ENCODE results near the gene CTNNBIP1.

The CTNNBIP1 gene

DNA sequence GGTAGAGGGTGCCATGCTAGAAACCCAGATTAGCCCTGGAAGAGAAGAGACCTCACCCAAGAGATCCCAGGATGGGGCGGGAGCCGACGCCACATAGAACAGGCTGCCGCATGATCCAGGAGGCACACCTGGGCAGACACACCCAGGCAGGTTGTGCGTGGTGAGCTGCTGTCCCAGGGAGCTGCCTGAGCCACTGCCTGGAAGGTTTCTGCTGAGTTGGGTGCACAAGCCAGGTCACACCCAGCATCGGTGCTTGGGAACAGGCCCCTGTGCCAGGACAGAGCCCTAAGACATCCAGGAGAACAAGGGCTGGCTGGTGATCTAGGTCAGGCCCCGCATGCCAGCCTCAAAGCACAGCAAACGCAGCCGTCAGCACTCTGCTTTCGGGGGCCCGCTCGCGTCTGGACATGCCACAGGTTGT is 40.2 kb downstream of the CTNNBIP1 start:
- Histone ChIP-seq H3K36me3 (ENCODE audit: control insufficient read depth in 4 of 4, insufficient read depth in 4 of 4, low read length in 3 of 4) (peaks cover 0 to 44% (median 29%) of the 10 kb centered on the region in 4 experiments), H3K4me3 (ENCODE audit: control insufficient read depth in 1 of 7, extremely low read depth in 1 of 7, insufficient read depth in 4 of 7, low read depth in 2 of 7, low read length in 6 of 7) (no peak overlapping the region), H3K27ac (ENCODE audit: insufficient read depth in 1 of 2, low read depth in 1 of 2, low read length in 2 of 2, poor library complexity in 1 of 2, severe bottlenecking in 2 of 2) (no peak overlapping the region), H3K9me3 (ENCODE audit: control extremely low read depth in 1 of 5, control insufficient read depth in 4 of 5, insufficient read depth in 2 of 5, low read depth in 1 of 5, low read length in 4 of 5) (no peaks in the 10 kb centered on the region), H3K27me3 (replicated peaks in 2 of 5; ENCODE audit: control insufficient read depth in 4 of 5, insufficient read depth in 5 of 5, low read length in 4 of 5) (no peaks in the 10 kb centered on the region), H3K4me1 (ENCODE audit: control extremely low read depth in 1 of 4, control insufficient read depth in 4 of 4, insufficient read depth in 4 of 4, low read length in 3 of 4) (peaks cover 0 to 2% (median under 1%) of the 10 kb centered on the region in 4 experiments)
- ChIA-PET CTCF (interaction anchor here (0.8 to 18.8 kb wide), 11 partner anchors 11 to 87 kb away, joined by 3 to 321 read pairs (median 13); partner anchors contain the start of genes LZIC and NMNAT1), POLR2A (no interaction called here)
- 91% methylated on average over 10 of the region's 13 CpGs for WGBS (ENCODE audit: insufficient coverage)
- no peak for DNase-seq

DNA sequence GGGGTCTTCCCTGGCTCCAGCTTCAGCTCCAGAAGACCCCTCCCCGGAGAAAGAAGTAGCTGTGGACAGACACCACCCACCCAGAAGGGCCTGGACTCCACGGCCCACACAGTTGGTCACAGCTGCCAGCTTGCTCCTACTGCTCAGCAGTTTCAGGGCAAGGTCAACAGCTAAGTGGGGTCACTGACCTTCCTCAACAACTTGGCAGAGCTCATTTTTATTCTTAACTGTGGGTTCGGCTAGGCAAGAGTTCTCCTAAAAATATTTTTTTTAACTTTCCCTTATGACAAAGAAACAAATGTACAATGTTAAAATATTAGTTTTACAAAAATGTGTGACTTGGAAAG is 41.9 kb downstream of the CTNNBIP1 start:
- H3K27me3 ChIP-seq (replicated peaks in 2 of 5; ENCODE audit: control insufficient read depth in 4 of 5, insufficient read depth in 5 of 5, low read length in 4 of 5): no peaks in the 10 kb centered on the region
- ChIA-PET POLR2A (interaction anchor here (1.2 kb wide), 1 partner anchor 42 kb away, joined by 3 read pairs; the partner anchor contains the start of gene CTNNBIP1), CTCF (interaction anchor here (0.8 to 18.8 kb wide), 27 partner anchors 9 to 242 kb away, joined by 3 to 321 read pairs (median 4); partner anchors contain the start of genes LZIC and NMNAT1)
- H3K27ac ChIP-seq (ENCODE audit: insufficient read depth in 1 of 2, low read depth in 1 of 2, low read length in 2 of 2, poor library complexity in 1 of 2, severe bottlenecking in 2 of 2): no peak overlapping the region
- H3K9me3 ChIP-seq (ENCODE audit: control extremely low read depth in 1 of 5, control insufficient read depth in 4 of 5, insufficient read depth in 2 of 5, low read depth in 1 of 5, low read length in 4 of 5): no peaks in the 10 kb centered on the region
- H3K36me3 ChIP-seq (ENCODE audit: control insufficient read depth in 4 of 4, insufficient read depth in 4 of 4, low read length in 3 of 4): peaks cover 0 to 50% (median 29%) of the 10 kb centered on the region in 4 experiments
- H3K4me3 ChIP-seq (ENCODE audit: control insufficient read depth in 1 of 7, extremely low read depth in 1 of 7, insufficient read depth in 4 of 7, low read depth in 2 of 7, low read length in 6 of 7): no peak overlapping the region
- no peaks in the 10 kb centered on the region for H3K4me1 ChIP-seq (ENCODE audit: control extremely low read depth in 1 of 4, control insufficient read depth in 4 of 4, insufficient read depth in 4 of 4, low read length in 3 of 4)
- WGBS (ENCODE audit: insufficient coverage): 97% methylated on average over 2 of the region's 3 CpGs
- DNase-seq: no peak

DNA sequence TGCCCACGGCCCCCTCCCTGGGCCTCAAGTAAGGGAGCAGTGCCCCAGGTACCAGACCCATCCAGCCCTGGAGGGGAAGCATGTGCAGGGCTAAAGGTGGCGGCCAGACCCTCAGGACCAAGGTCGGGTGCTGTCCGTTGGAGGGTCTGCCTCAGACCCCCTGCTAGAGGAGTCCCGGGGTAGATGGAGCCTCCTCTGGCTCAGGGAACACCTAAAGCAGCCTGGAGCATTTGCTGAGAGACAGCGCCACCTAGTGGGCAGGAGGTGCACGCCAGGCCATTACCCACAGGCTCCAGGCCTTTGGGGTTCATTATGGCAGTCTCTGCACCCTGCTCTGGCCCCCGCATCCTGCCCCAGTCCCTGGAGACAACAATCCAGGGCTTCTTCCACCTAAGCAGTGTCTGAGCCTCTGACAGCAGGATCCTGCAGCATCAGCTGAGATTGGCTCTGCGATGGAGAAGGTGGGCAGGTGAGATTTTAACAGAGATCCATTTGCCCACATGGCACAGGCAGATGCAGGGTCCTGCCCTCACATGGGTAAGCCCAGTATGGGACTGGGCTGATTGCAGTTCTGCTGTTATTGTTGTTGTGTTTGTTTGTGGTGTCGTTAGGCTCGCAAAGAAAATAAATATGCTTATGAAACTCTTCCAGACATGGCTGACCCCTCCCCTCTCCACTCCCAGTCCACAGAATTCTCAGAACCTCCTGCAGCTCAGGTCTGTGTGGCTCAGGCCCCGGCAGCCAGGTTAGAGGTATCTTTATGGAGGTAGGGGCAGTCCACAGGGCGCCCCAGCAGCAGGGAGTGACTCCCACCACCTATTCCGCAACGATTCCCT is 42.4 kb downstream of the CTNNBIP1 start:
- 42% methylated on average over 7 of the region's 15 CpGs for WGBS (ENCODE audit: insufficient coverage)
- POLR2A ChIA-PET: interaction anchor here (1.2 kb wide), 1 partner anchor 43 kb away, joined by 3 read pairs; the partner anchor contains the start of gene CTNNBIP1
- H3K4me3 ChIP-seq (ENCODE audit: control insufficient read depth in 1 of 7, extremely low read depth in 1 of 7, insufficient read depth in 4 of 7, low read depth in 2 of 7, low read length in 6 of 7): no peak overlapping the region

DNA sequence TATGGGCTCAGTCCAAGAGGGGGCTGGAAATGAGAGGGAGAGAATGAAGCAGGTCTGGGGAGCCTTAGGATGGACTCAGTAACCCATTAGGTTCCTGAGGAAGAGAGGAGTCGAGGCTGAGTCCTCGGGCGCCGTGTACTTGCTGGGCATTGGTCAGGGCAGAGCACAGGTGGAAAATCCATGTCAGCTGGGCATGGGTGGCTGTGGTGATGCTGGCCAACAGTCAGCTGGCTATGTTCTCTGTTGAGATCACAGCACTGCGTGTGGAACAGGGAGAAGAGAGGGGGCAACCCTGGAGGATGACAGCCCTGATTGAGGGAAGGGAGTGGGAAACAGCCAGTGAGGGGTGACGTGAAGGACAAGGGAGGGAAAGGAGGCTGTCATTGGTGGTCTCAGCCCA is 43.2 kb downstream of the CTNNBIP1 start:
- Histone ChIP-seq H3K4me3 (ENCODE audit: control insufficient read depth in 1 of 7, extremely low read depth in 1 of 7, insufficient read depth in 4 of 7, low read depth in 2 of 7, low read length in 6 of 7) (no peak overlapping the region), H3K9me3 (ENCODE audit: control extremely low read depth in 1 of 5, control insufficient read depth in 4 of 5, insufficient read depth in 2 of 5, low read depth in 1 of 5, low read length in 4 of 5) (no peaks in the 10 kb centered on the region), H3K27me3 (replicated peaks in 2 of 5; ENCODE audit: control insufficient read depth in 4 of 5, insufficient read depth in 5 of 5, low read length in 4 of 5) (no peaks in the 10 kb centered on the region), H3K4me1 (ENCODE audit: control extremely low read depth in 1 of 4, control insufficient read depth in 4 of 4, insufficient read depth in 4 of 4, low read length in 3 of 4) (no peaks in the 10 kb centered on the region), H3K27ac (ENCODE audit: insufficient read depth in 1 of 2, low read depth in 1 of 2, low read length in 2 of 2, poor library complexity in 1 of 2, severe bottlenecking in 2 of 2) (no peak overlapping the region), H3K36me3 (ENCODE audit: control insufficient read depth in 4 of 4, insufficient read depth in 4 of 4, low read length in 3 of 4) (peaks cover 0 to 50% (median 28%) of the 10 kb centered on the region in 4 experiments)
- WGBS (ENCODE audit: insufficient coverage): 96% methylated on average over 6 of the region's 6 CpGs
- no peak for DNase-seq
- ChIA-PET CTCF (interaction anchor here (0.6 to 18.8 kb wide), 8 partner anchors 14 to 223 kb away, joined by 3 to 321 read pairs (median 4); no protein-coding TSS in a partner anchor), POLR2A (no interaction called here)

More for the DNA sequence above, 42.4 kb downstream of the CTNNBIP1 start:
- Histone ChIP-seq H3K27me3 (replicated peaks in 2 of 5; ENCODE audit: control insufficient read depth in 4 of 5, insufficient read depth in 5 of 5, low read length in 4 of 5) (no peaks in the 10 kb centered on the region), H3K27ac (ENCODE audit: insufficient read depth in 1 of 2, low read depth in 1 of 2, low read length in 2 of 2, poor library complexity in 1 of 2, severe bottlenecking in 2 of 2) (no peak overlapping the region), H3K4me1 (ENCODE audit: control extremely low read depth in 1 of 4, control insufficient read depth in 4 of 4, insufficient read depth in 4 of 4, low read length in 3 of 4) (no peaks in the 10 kb centered on the region), H3K36me3 (ENCODE audit: control insufficient read depth in 4 of 4, insufficient read depth in 4 of 4, low read length in 3 of 4) (peaks cover 0 to 50% (median 29%) of the 10 kb centered on the region in 4 experiments), H3K9me3 (ENCODE audit: control extremely low read depth in 1 of 5, control insufficient read depth in 4 of 5, insufficient read depth in 2 of 5, low read depth in 1 of 5, low read length in 4 of 5) (no peaks in the 10 kb centered on the region)
- CTCF ChIA-PET: interaction anchor here (0.8 to 18.8 kb wide), 25 partner anchors 8 to 241 kb away, joined by 3 to 321 read pairs (median 5); partner anchors contain the start of genes LZIC and NMNAT1
- peak; percentile 73 to 87 (median 81) for DNase-seq

DNA sequence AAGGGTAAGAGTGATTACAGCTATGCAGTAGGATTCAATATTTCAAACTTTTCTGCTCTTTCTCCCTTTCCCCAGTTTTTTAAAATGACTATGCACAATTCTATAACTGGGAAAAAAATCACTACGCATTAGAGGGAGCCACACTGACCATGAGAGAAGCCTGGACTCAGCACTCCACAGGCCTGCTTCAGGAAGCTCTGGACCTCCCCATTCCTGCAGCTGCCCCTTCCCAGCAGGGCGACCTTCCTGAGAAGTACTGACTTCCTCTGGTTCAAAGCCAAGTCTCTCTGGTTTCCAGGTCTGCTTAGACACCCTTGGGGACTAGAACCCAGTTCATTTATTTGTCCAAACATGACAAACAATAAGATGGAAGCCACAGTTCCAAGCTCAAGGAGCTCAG is 44.3 kb downstream of the CTNNBIP1 start:
- Histone ChIP-seq H3K36me3 (ENCODE audit: control insufficient read depth in 4 of 4, insufficient read depth in 4 of 4, low read length in 3 of 4) (peaks cover 0 to 40% (median 20%) of the 10 kb centered on the region in 4 experiments), H3K4me1 (ENCODE audit: control extremely low read depth in 1 of 4, control insufficient read depth in 4 of 4, insufficient read depth in 4 of 4, low read length in 3 of 4) (no peaks in the 10 kb centered on the region), H3K9me3 (ENCODE audit: control extremely low read depth in 1 of 5, control insufficient read depth in 4 of 5, insufficient read depth in 2 of 5, low read depth in 1 of 5, low read length in 4 of 5) (no peaks in the 10 kb centered on the region), H3K27me3 (replicated peaks in 2 of 5; ENCODE audit: control insufficient read depth in 4 of 5, insufficient read depth in 5 of 5, low read length in 4 of 5) (no peaks in the 10 kb centered on the region), H3K27ac (ENCODE audit: insufficient read depth in 1 of 2, low read depth in 1 of 2, low read length in 2 of 2, poor library complexity in 1 of 2, severe bottlenecking in 2 of 2) (no peak overlapping the region), H3K4me3 (ENCODE audit: control insufficient read depth in 1 of 7, extremely low read depth in 1 of 7, insufficient read depth in 4 of 7, low read depth in 2 of 7, low read length in 6 of 7) (no peak overlapping the region)
- DNase-seq: no peak
- ChIA-PET CTCF (interaction anchor here (0.8 to 18.8 kb wide), 12 partner anchors 12 to 222 kb away, joined by 3 to 321 read pairs (median 4); no protein-coding TSS in a partner anchor), POLR2A (no interaction called here)
- 95% methylated on average over 2 of the region's 2 CpGs for whole genome bisulfite sequencing (ENCODE audit: insufficient coverage)

DNA sequence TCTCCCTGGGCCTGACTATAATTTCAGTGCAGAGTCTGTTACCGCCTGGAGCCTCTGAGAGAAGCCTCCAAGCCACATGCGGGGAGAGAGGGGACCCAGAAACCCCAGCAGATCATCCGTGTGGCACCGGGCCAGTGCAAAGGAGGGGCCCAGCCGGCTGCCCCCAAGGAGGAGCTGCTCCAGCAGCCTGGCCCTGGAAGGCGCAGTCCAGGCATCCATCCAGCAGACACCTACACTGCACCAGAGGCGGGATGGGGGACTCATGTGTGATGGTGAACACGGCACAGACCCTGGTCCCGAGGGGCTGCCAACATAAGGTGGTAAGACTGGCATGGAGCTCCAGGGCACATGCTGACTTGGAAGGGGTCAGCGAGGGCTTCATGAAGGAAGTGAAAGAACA is 46.7 kb downstream of the CTNNBIP1 start:
- no peaks in the 10 kb centered on the region for H3K27me3 ChIP-seq (replicated peaks in 2 of 5; ENCODE audit: control insufficient read depth in 4 of 5, insufficient read depth in 5 of 5, low read length in 4 of 5)
- H3K4me1 ChIP-seq (ENCODE audit: control extremely low read depth in 1 of 4, control insufficient read depth in 4 of 4, insufficient read depth in 4 of 4, low read length in 3 of 4): peaks cover 0 to 13% (median 6%) of the 10 kb centered on the region in 4 experiments
- POLR2A ChIA-PET: no interaction called here

More for the DNA sequence above, 46.7 kb downstream of the CTNNBIP1 start:
- Histone ChIP-seq H3K9me3 (ENCODE audit: control extremely low read depth in 1 of 5, control insufficient read depth in 4 of 5, insufficient read depth in 2 of 5, low read depth in 1 of 5, low read length in 4 of 5) (no peaks in the 10 kb centered on the region), H3K36me3 (ENCODE audit: control insufficient read depth in 4 of 4, insufficient read depth in 4 of 4, low read length in 3 of 4) (peaks cover 4 to 23% (median 10%) of the 10 kb centered on the region in 4 experiments), H3K27ac (ENCODE audit: insufficient read depth in 1 of 2, low read depth in 1 of 2, low read length in 2 of 2, poor library complexity in 1 of 2, severe bottlenecking in 2 of 2) (no peak overlapping the region), H3K4me3 (ENCODE audit: control insufficient read depth in 1 of 7, extremely low read depth in 1 of 7, insufficient read depth in 4 of 7, low read depth in 2 of 7, low read length in 6 of 7) (no peak overlapping the region)
- 95% methylated on average over 9 of the region's 10 CpGs for WGBS (ENCODE audit: insufficient coverage)
- DNase-seq: no peak
- CTCF ChIA-PET: interaction anchor here (0.8 to 18.8 kb wide), 10 partner anchors 10 to 81 kb away, joined by 3 to 321 read pairs (median 5); no protein-coding TSS in a partner anchor
